ENCODE data around the gene POLR3K.

DNA sequence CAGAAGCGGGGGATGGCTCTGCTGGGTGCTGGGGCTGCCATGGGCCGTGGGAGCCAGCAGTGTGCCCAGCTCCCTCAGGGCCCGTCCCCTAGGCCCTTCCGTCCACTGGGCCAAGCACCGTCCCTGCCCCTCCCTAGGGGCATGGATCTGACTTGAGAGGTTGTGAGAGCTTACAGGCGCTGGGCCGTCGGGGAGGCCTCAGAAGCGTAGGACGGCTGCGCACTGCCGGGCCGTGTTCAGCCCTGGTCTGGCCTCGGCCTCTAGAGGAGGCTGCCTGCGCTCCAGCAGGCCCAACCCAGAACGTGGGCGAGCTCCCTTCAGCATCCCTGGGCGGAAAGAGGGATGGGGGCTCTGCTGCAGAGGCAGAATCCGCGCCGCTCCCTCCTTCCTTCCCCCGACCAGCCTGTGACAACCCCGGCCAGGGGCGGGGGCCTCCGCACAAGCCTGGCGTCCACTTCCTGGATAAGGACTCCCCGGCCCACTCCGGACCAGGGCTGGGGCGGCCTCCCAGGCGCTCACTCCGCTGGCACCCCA lies 23.9 kb upstream of the POLR3K start:
- TF ChIP-seq, protein P1, sequence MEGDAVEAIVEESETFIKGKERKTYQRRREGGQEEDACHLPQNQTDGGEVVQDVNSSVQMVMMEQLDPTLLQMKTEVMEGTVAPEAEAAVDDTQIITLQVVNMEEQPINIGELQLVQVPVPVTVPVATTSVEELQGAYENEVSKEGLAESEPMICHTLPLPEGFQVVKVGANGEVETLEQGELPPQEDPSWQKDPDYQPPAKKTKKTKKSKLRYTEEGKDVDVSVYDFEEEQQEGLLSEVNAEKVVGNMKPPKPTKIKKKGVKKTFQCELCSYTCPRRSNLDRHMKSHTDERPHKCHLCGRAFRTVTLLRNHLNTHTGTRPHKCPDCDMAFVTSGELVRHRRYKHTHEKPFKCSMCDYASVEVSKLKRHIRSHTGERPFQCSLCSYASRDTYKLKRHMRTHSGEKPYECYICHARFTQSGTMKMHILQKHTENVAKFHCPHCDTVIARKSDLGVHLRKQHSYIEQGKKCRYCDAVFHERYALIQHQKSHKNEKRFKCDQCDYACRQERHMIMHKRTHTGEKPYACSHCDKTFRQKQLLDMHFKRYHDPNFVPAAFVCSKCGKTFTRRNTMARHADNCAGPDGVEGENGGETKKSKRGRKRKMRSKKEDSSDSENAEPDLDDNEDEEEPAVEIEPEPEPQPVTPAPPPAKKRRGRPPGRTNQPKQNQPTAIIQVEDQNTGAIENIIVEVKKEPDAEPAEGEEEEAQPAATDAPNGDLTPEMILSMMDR (IDR thresholded peaks at IDR 0.05), result no peak
- TF ChIP-seq TEAD4 (IDR thresholded peaks at IDR 0.05; ENCODE audit: borderline replicate concordance, insufficient read depth) (no peak), POLR2AphosphoS5 (IDR thresholded peaks at IDR 0.05; ENCODE audit: low read depth, low read length) (no peak), EZH2phosphoT487 (IDR thresholded peaks at IDR 0.05; ENCODE audit: borderline replicate concordance, low read depth) (no peak), CHD2 (IDR thresholded peaks at IDR 0.05; ENCODE audit: low read length, partially characterized antibody) (no peak)
- TF ChIP-seq, protein P2, sequence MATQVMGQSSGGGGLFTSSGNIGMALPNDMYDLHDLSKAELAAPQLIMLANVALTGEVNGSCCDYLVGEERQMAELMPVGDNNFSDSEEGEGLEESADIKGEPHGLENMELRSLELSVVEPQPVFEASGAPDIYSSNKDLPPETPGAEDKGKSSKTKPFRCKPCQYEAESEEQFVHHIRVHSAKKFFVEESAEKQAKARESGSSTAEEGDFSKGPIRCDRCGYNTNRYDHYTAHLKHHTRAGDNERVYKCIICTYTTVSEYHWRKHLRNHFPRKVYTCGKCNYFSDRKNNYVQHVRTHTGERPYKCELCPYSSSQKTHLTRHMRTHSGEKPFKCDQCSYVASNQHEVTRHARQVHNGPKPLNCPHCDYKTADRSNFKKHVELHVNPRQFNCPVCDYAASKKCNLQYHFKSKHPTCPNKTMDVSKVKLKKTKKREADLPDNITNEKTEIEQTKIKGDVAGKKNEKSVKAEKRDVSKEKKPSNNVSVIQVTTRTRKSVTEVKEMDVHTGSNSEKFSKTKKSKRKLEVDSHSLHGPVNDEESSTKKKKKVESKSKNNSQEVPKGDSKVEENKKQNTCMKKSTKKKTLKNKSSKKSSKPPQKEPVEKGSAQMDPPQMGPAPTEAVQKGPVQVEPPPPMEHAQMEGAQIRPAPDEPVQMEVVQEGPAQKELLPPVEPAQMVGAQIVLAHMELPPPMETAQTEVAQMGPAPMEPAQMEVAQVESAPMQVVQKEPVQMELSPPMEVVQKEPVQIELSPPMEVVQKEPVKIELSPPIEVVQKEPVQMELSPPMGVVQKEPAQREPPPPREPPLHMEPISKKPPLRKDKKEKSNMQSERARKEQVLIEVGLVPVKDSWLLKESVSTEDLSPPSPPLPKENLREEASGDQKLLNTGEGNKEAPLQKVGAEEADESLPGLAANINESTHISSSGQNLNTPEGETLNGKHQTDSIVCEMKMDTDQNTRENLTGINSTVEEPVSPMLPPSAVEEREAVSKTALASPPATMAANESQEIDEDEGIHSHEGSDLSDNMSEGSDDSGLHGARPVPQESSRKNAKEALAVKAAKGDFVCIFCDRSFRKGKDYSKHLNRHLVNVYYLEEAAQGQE (IDR thresholded peaks at IDR 0.05; ENCODE audit: low read depth, low read length), result no peak
